Dendritic cell treated with granulocyte-macrophage colony-stimulating factor and Interleukin-4, amounts not matched to agents 40 ng/mL and 50 ng/mL, for 4 days (primary cell): Measurements from ENCODE around the gene ACAT2.
"Not testable (repeated sequence)": the region's sequence is repeated elsewhere in the genome, so short reads cannot be mapped to it uniquely, and the experiment has no call there.

Experiments
- H3K27ac Mint-ChIP-seq: one replicate; pipeline ENCODE4 v1.8.0; 2022; ENCODE audit warnings: mild to moderate bottlenecking, mixed read lengths
- H3K27me3 Mint-ChIP-seq: one replicate; pipeline ENCODE4 v1.8.0; 2022; ENCODE audit warnings: mild to moderate bottlenecking, mixed read lengths
- H3K36me3 Mint-ChIP-seq: one replicate; pipeline ENCODE4 v1.8.0; 2022; ENCODE audit warnings: low read depth, mixed read lengths
- H3K4me1 Mint-ChIP-seq: one replicate; pipeline ENCODE4 v1.8.0; 2022; ENCODE audit warnings: low read depth, mixed read lengths
- H3K4me3 Mint-ChIP-seq: one replicate; pipeline ENCODE4 v1.8.0; 2022; ENCODE audit warnings: mild to moderate bottlenecking, moderate library complexity, mixed read lengths
- H3K9me3 Mint-ChIP-seq: one replicate; pipeline ENCODE4 v1.8.0; 2022; ENCODE audit warnings: mixed read lengths
- intact Hi-C: fragments of 100-400 bp; cut with micrococcal nuclease; formaldehyde crosslinking; loops from one replicate; pipeline ENCODE4 v1.15.0; 2022

ACAT2 gene

GRCh38 chr6:159766906-159767305 lies 5.1 kb downstream of the ACAT2 start:
- Mint-ChIP-seq H3K36me3 (peaks cover 96% of the 10 kb centered on the region), H3K4me3 (no peak overlapping the region), H3K9me3 (no peaks in the 10 kb centered on the region), H3K4me1 (peaks cover 20% of the 10 kb centered on the region), H3K27me3 (no peaks in the 10 kb centered on the region), H3K27ac (no peak overlapping the region)
- intact Hi-C loops, result no loop called here

- H3K4me1 Mint-ChIP-seq, result peaks cover 5% of the 10 kb centered on the region
- intact Hi-C loops, result no loop called here
- H3K4me3 Mint-ChIP-seq, result no peak overlapping the region
- no peak overlapping the region for H3K27ac Mint-ChIP-seq
- H3K27me3 Mint-ChIP-seq, result no peaks in the 10 kb centered on the region
- H3K9me3 Mint-ChIP-seq, result no peaks in the 10 kb centered on the region
- peaks cover 97% of the 10 kb centered on the region for H3K36me3 Mint-ChIP-seq
These were observed 7.6 kb downstream of the ACAT2 start for GRCh38 chr6:159769470-159769869.

GRCh38 chr6:159772196-159772595 lies 10.4 kb downstream of the ACAT2 start:
- intact Hi-C loops, result loop anchor here (10.0 kb wide), 1 partner anchor 313 kb away; no protein-coding TSS in a partner anchor
- H3K27ac Mint-ChIP-seq, result no peak overlapping the region
- H3K36me3 Mint-ChIP-seq, result peaks cover 98% of the 10 kb centered on the region
- H3K27me3 Mint-ChIP-seq, result no peaks in the 10 kb centered on the region
- H3K4me3 Mint-ChIP-seq, result no peak overlapping the region
- peaks cover 10% of the 10 kb centered on the region for H3K4me1 Mint-ChIP-seq
- H3K9me3 Mint-ChIP-seq, result no peaks in the 10 kb centered on the region

GRCh38 chr6:159777240-159777904 lies 15.5 kb downstream of the ACAT2 start:
- intact Hi-C loops, result loop anchor here (10.0 kb wide), 1 partner anchor 307 kb away; no protein-coding TSS in a partner anchor
- H3K27ac Mint-ChIP-seq, result no peak overlapping the region
- no peak overlapping the region for H3K4me3 Mint-ChIP-seq
- H3K27me3 Mint-ChIP-seq, result no peaks in the 10 kb centered on the region
- peaks cover 98% of the 10 kb centered on the region for H3K36me3 Mint-ChIP-seq
- peaks cover 8% of the 10 kb centered on the region for H3K4me1 Mint-ChIP-seq
- H3K9me3 Mint-ChIP-seq, result no peaks in the 10 kb centered on the region

- H3K27ac Mint-ChIP-seq, result no peak overlapping the region
- no peak overlapping the region for H3K4me3 Mint-ChIP-seq
- peaks cover 100% of the 10 kb centered on the region for H3K36me3 Mint-ChIP-seq
- intact Hi-C loops, result loop anchor here (10.0 kb wide), 1 partner anchor 307 kb away; no protein-coding TSS in a partner anchor
- peaks cover 15% of the 10 kb centered on the region for H3K4me1 Mint-ChIP-seq
- H3K9me3 Mint-ChIP-seq, result no peaks in the 10 kb centered on the region
- H3K27me3 Mint-ChIP-seq, result no peaks in the 10 kb centered on the region
These were observed 16.3 kb downstream of the ACAT2 start for GRCh38 chr6:159778131-159778530.

- H3K4me3 Mint-ChIP-seq, result no peak overlapping the region
- H3K27ac Mint-ChIP-seq, result no peak overlapping the region
- intact Hi-C loops, result loop anchor here (10.0 kb wide), 1 partner anchor 306 kb away; no protein-coding TSS in a partner anchor
- H3K9me3 Mint-ChIP-seq, result no peaks in the 10 kb centered on the region
- H3K36me3 Mint-ChIP-seq, result peaks cover 100% of the 10 kb centered on the region
- H3K4me1 Mint-ChIP-seq, result peaks cover 15% of the 10 kb centered on the region
- H3K27me3 Mint-ChIP-seq, result no peaks in the 10 kb centered on the region
These were observed 16.8 kb downstream of the ACAT2 start for GRCh38 chr6:159778542-159779103.

- Mint-ChIP-seq H3K27ac (peak overlapping the region; percentile 88), H3K36me3 (peaks cover 99% of the 10 kb centered on the region), H3K9me3 (no peaks in the 10 kb centered on the region), H3K4me1 (peaks cover 36% of the 10 kb centered on the region), H3K27me3 (no peaks in the 10 kb centered on the region), H3K4me3 (peak overlapping the region; percentile 91)
- intact Hi-C loops, result loop anchor here (5.0 kb wide), 1 partner anchor 36 kb away; no protein-coding TSS in a partner anchor
These were observed 26.4 kb downstream of the ACAT2 start for GRCh38 chr6:159788276-159788675.

GRCh38 chr6:159788753-159789376 lies 27.0 kb downstream of the ACAT2 start:
- H3K27ac Mint-ChIP-seq, result peak overlapping the region; percentile 88
- no peaks in the 10 kb centered on the region for H3K27me3 Mint-ChIP-seq
- peaks cover 99% of the 10 kb centered on the region for H3K36me3 Mint-ChIP-seq
- H3K4me3 Mint-ChIP-seq, result peak overlapping the region; percentile 91
- H3K9me3 Mint-ChIP-seq, result no peaks in the 10 kb centered on the region
- H3K4me1 Mint-ChIP-seq, result peaks cover 36% of the 10 kb centered on the region
- intact Hi-C loops, result loop anchor here (1.0 to 5.0 kb wide), 3 partner anchors 27 to 62 kb away; partner anchors contain the start of genes ACAT2 and WTAP

- peak within 1 kb of the TSS; percentile 91 for H3K4me3 Mint-ChIP-seq
- no peaks in the 10 kb centered on the region for H3K9me3 Mint-ChIP-seq
- intact Hi-C loops, result loop anchor here (1.0 to 10.0 kb wide), 6 partner anchors 27 to 155 kb away; partner anchors contain the start of genes ACAT2 and WTAP
- H3K27me3 Mint-ChIP-seq, result no peaks in the 10 kb centered on the region
- H3K36me3 Mint-ChIP-seq, result peaks cover 99% of the 10 kb centered on the region
- peak within 1 kb of the TSS; percentile 88 for H3K27ac Mint-ChIP-seq
- H3K4me1 Mint-ChIP-seq, result peaks cover 36% of the 10 kb centered on the region
These were observed 27.7 kb downstream of the ACAT2 start, which contains the start of gene TCP1 for GRCh38 chr6:159789377-159790148. Gene TCP1, minus strand, starts transcription at chr6:159789602. Its CDS starts 134 bp downstream, at chr6:159789468.

- H3K27ac Mint-ChIP-seq, result peak within 1 kb of the TSS; percentile 88
- intact Hi-C loops, result loop anchor here (1.0 to 10.0 kb wide), 3 partner anchors 62 to 154 kb away; no protein-coding TSS in a partner anchor
- H3K9me3 Mint-ChIP-seq, result no peaks in the 10 kb centered on the region
- no peaks in the 10 kb centered on the region for H3K27me3 Mint-ChIP-seq
- peak within 1 kb of the TSS; percentile 91 for H3K4me3 Mint-ChIP-seq
- peaks cover 96% of the 10 kb centered on the region for H3K36me3 Mint-ChIP-seq
- peaks cover 36% of the 10 kb centered on the region for H3K4me1 Mint-ChIP-seq
These were observed 28.5 kb downstream of the ACAT2 start, which contains the start of gene MRPL18 for GRCh38 chr6:159790149-159790955. Gene MRPL18, plus strand, starts transcription at chr6:159790467. Its CDS starts 121 bp downstream, at chr6:159790588.

- Mint-ChIP-seq H3K4me3 (peak overlapping the region; percentile 91), H3K27ac (peak overlapping the region; percentile 88), H3K4me1 (peaks cover 36% of the 10 kb centered on the region), H3K27me3 (no peaks in the 10 kb centered on the region), H3K36me3 (peaks cover 96% of the 10 kb centered on the region), H3K9me3 (no peaks in the 10 kb centered on the region)
- intact Hi-C loops, result loop anchor here (1.0 to 10.0 kb wide), 3 partner anchors 61 to 154 kb away; no protein-coding TSS in a partner anchor
These were observed 29.2 kb downstream of the ACAT2 start for GRCh38 chr6:159790956-159791598.

GRCh38 chr6:159794976-159795375 lies 33.1 kb downstream of the ACAT2 start:
- intact Hi-C loops, result loop anchor here (5.0 to 10.0 kb wide), 2 partner anchors 57 to 150 kb away; no protein-coding TSS in a partner anchor
- peaks cover 96% of the 10 kb centered on the region for H3K36me3 Mint-ChIP-seq
- H3K4me1 Mint-ChIP-seq, result peaks cover 22% of the 10 kb centered on the region
- not testable (repeated sequence) for H3K9me3 Mint-ChIP-seq, H3K27ac Mint-ChIP-seq, H3K27me3 Mint-ChIP-seq, H3K4me3 Mint-ChIP-seq
